GM18861 (cell line): ENCODE results near the gene KCNT1.

Experiments
- ATAC-seq: cut with Tn5 transposase; IDR thresholded peaks from one replicate; pipeline ENCODE4 v1.9.1; 2021; ENCODE audit not compliant: unreplicated experiment

The KCNT1 gene

DNA sequence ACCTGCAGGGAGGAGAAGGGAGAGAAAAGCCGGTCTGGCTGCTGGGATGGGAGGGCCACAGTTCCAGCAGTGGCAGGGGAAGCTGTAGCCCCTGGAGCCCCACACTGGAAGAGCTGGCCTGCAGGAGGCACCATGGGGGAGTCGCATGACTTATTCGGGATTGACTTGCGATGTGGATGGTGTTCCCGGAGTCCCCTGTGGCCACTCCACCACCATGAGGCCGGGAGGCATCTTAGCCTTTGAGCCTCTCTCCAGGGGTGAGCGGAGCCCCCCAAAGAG, 92.0 kb downstream of the KCNT1 start:
- no peak for ATAC-seq

DNA sequence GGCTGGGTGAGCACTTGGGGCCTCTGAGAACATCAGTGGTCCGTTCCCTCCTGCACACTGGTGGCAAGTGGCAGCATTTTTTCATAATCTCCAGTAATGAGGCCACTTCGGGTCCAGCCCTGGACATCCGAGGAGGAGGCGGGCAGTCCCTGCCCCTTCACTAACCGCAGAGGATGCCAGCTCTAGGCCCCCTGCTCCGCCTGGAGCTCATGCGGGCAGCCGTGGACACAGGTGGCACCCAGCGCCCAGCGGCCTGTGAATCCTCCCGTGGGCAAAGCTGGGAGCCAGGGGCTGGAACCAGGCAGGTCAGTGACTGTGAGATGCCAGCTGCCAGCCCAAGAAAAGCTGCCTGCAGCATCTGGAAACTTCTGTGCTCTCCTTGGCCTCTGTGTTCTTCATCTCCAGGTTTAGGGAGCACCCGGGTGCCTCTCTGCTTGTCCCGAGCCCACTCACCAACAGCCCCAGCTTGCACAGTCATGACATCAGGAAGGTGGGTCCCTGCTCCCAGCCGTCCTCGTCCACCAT, 92.4 kb downstream of the KCNT1 start:
- ATAC-seq, result no peak

DNA sequence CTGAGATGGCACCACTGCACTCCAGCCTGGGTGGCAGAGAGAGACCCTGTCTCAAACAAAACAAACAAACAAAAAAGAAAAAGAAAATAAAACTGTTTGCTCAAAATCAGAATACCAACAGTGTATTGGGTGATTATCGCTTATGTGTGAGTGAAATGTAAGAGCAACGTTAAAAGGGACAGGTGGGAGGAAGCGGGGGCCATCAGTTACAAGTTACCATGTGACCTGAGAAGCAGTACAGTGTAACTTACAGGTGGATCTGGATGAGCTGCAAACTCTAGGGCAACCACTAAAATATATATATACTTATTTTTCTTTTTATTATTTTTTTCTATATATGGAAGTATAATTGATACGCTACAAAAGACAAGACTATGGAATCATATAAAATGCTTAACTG, 93.4 kb downstream of the KCNT1 start:
- no peak for ATAC-seq

DNA sequence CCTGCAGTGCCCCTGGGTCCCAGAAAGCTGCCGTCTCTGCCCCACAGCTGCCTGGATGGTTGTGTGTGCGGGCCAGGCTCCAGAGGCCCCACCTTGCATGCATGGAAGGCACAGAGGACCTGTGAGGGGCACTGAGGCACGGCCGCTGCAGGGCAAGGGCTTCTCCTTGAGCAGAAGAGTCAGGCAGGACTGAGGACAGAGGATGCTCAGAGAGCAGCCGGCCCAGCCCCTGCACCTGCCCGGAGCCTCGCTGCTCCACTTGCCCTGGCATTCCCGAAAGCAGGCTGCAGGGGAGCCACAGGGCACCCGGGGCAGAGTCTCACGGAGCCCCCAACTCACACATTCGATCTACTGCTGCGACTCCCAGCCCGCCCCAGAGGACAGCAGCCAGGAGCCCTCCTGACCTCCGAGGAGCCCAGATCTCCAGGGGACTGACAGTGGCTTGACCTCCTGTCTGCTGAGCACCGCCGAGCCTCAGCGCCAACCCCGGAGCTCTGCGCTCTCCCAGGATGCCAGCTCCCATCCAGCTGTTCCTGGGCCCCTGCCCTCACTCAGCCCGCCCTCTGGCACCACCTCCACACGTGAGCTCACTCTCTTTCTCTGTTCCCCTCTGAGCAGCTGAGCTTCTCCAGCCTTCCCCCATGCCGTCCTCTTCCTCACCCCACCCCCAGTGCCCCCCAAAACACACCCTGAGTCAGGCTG, 95.0 kb downstream of the KCNT1 start:
- ATAC-seq, result no peak

DNA sequence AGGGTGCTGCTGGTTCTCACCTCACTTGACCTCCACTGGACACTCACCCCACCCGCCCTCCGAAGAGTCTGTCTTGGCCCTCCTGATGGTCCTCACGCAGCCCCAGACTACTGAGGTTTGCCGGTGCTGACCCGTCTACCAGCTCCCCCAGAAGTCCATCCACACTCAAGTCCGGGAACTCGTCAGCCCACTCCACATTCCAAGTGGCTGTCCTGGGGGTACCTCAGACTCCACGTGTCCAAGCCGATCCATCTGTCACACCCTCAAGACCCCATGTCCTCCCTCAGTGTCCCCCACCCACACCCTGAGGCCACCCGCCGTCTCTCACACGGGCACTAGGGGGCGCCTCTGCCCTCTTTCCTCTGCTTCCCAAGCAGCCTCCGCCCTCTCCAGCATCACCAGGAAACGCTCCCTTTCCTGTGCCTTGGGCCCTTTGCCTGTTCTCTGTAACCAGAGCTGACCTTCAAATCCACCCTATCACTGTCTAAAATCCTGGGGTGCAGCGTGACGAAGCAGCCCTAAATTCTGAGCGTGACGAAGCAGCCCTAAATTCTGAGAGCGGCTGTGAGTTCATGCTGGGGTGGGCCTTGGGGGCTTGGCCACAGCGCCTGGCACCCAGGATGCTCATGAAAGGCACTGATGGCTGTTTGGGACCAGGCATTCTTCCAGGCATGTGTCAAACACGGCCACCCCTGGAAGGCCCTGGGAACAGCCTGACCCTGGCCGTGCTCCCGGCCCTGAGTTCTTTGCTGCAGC, 95.7 kb downstream of the KCNT1 start:
- ATAC-seq, result no peak

DNA sequence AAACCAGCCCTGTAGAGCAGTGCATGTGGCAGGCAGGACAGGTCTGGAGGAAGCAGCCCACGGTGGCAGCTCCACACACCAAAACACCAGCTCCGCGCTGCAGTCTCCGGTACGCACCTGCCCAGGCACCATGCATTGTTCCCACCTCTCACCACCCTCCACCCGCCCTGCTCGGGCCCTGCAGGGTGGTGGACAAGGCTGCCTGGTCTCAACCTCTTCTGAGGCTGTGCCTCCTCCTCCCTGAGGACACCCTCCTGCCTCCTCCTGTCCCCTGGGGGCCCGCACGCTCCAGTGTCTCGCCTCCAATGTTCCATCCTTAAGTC, 96.2 kb downstream of the KCNT1 start:
- no peak for ATAC-seq

DNA sequence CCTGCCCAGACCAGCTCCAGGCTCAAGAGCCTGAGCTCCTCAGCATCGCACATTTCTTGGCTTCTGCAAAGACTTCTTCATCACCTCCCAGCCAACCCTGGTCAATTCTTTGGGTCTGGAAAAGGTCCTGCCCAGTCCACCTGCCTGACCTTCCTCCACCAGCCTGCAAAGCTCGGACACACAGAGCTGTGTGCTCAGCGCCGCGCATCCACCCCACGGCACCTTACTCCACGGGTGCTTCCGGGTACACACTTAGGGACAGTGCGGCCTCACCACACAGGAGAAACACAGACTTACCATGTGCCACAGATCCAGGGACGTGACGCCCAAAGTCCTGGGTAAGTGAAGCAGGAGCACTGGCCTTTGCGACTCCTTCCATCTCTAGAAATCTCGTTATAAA, 97.3 kb downstream of the KCNT1 start:
- ATAC-seq, result no peak

DNA sequence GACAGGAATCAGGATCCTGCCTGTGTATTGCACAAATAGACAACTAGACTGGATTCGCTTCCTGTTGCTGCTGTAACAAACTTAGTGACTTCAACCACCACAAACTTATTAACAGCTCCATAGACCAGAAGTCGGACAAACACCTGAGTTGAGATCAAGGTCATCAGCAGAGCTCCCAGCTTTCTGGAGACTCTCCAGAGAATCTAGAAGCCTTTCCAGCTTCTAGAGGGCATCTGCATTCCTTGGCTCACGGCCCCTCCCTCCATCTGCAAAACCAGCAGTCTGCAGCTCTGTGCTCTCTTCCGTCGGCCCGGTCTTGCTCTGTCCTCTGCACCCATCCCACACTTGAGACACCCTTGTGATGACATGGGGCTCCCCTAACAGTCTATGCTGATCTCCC, 99.1 kb downstream of the KCNT1 start:
- no peak for ATAC-seq

DNA sequence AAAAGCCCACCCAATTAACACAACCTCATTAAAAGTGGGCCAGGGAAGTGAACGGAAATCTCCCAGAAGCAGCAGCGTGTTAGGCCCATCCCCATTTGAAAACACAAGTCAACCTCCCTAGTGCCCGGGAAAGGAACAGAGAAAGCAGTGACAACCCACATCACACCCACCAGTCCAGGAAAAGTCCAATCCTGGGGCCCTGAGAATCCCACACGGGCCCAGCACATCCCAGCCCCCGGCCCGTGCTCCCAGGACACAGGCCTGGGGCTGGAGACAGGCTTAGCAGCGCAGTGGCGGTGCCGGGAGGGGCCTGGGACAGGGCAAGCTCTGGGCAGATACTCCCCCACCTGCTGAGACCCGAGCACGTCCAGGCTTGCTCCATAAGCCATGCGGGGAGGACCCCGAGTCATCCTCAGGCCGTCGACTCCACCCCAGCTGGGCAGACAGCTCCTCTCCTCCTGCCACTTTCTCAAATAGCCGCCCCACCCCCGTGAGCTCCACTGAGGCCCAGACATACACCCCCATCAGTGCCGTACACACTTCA, 101.0 kb downstream of the KCNT1 start:
- no peak for ATAC-seq

DNA sequence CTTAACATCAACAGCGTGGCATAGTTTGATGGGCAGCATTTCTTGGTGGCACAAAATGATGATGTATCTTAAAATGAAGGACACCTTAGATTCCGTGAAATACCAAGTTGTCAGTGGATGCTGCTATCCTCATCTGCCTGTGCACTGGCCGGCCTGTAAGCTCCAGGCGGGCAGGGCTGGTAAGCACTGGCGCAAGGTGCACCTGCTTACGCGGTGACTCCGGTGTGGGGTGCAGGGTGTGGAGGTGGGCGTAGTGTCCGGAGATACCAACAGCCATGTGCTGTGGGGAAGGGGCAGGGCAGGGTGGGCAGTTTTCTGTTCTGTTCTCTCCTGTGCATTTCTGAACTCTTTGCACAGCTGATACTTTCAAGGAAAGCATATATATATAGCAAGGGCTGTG, 101.5 kb downstream of the KCNT1 start:
- ATAC-seq, result no peak

DNA sequence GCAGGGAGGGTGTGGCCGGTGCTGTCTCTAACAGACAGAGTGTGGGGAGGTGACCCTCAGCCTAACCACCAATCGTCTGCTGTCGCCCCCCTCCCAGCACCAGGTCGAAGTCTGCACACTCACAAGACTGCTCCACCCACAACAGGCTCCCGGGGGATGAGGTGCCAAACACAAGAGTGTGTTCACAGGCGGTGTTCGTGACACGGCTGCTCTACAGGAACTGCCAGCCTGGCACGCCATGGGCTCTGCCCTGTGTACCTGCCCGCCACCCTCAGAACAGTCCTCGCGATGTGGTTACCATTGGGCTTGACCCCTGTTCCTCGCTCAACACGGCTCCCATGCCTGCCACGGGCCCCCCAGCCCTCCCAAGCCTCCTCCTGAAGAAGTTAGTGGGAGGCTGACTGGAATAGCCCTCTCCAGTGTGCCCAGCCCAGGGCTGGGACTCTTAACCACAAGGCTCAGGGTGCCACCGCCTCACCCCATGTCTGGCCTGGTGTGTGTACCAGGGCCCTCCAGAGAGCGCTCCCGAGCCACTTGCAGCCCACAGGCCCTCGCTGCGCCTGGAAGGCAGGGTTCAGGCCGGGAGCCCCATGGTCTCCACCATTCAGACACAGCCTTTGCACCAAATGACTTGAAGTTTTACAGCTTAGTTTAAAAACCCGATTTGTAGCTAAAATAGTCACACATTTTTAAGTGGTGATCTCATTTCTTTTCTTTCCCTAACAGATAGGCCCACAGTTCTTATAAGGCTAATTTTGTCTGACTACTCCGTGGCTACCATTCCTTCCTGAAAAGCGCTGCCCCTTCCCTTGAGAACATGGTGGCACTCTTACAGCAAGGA, 102.8 kb downstream of the KCNT1 start:
- no peak for ATAC-seq

DNA sequence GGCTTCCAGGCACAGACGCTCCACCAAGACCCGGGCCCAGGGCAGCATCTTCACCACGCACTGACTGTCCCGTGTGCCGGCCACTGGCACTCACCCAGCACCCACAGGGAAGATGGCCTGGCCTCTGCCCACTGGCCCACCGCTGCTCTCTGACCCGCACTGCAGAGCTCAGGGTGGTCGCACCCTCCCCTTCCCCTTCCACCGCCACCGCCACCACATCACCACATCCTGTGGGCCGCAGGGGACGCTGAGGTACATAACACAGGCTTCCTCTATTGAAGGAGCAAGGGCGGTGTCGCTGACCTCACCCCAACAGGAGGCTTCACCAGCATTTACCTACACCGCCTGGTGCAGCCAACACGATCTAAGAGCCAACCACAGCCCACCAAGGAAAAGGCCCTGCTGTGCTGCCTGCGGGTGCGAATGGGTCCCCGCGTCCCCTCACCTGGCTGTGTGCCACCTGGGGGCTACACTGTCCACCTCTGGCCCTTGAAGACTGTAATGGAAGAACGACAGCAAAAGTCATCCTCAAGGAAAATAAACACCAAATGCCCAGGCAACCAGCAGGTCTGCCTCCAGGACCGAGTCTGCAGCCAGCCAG, 103.5 kb downstream of the KCNT1 start:
- no peak for ATAC-seq

DNA sequence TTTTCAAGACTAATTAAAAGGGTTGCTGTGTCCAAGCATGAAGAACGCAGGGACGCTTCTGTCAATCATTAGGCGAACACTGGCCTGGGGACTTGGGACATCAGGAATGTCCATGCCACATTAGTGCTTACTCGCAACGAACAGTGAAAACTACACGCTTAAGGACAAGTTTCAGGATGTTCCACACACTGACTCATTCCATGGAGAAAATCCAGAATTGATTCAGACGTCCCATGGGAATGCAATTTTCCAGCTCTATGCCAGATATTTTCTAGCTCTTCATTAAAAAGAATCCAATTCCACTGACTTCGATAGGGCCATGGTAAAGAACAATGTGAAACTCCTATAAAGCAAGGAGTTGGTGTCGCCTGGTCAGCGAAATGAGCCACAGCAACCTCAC, 107.2 kb downstream of the KCNT1 start:
- no peak for ATAC-seq

DNA sequence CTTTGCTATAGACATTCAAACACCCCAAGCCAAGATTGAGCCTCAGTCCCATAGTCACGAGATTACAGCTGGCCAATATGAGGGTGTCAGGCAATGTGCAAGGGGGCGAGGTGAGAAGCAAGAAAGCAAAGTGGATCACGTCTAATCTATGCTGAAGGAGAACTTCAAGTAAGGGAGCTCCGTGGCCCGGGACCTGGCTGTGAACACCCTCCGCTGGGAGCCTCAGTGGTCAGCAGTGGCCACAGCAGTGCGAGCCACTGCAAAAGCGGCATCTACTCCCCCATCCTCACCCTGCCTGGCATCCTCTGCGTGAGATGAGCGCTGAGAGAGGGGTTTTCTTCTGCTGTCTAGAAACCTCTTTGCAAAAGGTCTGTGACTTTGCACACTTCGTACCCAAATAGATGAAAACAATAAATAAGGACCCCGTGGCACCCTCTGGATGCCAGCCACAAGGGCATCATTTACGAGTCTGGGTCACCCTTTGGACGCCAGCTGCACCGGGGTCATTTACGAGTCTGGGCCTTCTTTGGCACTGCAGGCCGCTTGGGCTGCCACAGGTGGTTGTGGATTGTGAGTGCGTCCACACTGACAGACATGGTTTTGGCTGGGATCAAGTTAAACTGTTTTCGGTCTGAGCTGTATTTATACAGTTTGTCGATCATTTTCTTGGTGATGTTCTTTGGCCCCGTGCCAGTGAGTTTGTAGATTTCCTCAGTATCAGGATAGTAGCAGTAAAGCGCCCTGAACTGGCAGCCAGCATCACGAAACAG, 109.0 kb downstream of the KCNT1 start:
- no peak for ATAC-seq

DNA sequence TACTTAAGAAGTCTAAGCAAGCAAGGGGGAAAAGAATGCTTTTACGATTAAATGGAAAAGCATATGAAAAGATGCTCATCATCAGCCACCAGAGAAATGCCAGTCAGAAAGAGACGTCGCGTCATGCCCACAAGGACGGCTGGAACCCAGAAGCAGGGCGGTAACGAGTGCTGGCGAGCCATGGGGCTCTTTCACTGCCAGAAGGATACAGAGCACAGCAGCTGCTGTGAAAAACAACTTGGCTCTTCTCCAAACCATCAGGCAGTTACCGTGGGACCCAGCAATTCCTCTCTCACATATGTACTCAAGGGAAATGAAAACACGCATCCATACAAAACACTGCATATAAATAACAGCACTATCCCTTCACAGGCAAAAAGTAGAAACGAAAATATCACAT, 109.8 kb downstream of the KCNT1 start:
- ATAC-seq, result no peak

DNA sequence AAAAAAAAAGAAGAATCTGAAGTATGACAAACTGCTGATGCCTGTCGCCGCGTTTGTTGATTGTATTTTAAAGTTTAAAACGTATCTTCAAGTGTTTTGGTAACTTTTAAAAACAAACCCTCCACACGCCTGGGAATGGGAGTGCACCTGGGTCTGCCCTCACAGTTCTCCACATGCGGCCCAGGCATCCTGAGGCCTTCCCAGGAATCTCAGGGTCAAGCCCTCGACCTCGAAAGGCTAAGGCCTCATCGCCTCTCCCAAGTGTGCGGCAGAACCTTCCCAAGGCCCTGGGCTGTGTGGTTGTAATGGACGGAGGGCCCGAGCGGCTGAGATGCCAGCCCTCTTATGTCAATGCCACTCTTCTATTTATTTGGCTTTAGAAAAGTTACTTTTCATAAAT, 111.0 kb downstream of the KCNT1 start:
- no peak for ATAC-seq

DNA sequence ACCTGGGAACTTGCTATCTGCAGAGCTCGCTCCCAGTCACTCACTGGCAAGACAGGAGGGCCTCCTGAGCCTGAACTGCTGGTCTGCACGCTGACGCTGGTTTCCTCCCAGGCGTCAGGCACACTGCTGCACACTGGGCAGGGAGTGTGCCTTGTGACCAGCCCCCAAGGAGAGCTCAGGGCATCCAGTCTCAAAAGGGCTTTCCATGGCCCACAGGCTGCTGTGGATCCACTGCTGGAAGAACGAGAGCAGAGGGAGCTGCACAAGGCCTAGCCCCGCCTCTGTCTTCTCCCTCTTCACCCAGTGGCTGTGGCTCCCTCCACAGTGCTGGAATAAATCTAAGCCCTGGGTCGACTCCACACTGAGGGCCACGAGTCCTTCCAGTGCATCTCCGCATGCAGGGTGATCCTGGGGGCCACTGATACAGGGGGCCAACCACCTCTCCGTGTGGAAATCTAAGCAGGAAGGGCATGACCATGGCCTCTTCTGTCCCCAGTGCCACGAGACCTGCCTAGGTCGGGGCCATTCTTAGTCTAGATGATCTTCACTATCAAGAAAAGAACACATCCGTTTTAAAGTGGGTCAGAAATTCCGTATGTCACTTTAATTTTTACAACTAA, 111.8 kb downstream of the KCNT1 start:
- no peak for ATAC-seq

DNA sequence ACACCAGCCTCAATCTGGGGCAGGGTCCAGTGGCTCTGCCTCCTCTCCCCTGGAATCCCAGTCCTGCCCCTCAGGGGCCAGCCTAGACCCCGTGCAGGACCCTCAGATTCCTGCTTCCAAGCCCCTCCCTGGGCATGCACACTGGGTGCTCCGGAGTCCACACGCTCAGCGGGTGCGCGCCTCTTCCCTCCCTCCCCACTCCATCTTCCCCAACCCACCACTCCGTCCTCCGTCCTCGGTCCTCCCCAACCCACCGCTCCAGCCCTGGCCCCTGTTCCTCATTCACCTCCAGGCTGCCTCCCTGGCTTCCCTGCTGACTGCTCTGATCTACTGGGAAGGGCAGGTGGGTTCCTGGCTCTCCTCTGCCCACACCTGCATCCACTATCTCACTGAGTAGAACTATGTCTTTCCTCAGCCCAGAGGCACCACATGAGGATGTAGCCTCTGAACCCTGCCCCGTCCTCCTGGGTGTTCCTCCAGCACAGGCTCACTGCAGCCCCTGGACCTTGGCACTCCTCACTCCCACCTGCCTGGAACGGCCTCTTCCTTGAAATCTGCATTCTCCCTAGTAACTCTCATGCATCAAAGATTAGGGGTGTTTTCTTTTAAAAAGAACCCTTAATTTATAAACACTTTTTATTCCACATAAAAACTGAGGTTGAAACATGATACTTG, 112.6 kb downstream of the KCNT1 start:
- ATAC-seq, result no peak

DNA sequence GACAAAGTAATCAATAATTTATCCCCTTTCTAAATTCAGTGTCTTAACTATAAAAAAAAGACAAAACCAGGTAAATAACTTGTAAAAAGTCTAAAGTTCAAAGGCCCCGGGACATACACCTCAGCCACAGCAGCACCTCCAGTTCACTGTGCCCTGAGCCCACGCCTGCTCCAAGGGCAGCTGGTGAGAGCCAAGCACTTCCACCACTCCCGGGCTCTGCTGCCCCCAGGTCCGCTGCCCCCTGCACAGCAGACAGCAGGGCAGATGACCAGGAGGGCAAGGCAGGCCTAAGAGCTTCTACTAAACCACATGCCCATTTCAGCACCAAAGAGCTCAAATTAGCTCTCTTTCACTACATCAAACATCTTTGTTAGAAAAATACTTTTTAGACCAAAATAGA, 113.4 kb downstream of the KCNT1 start:
- no peak for ATAC-seq
